ENCODE measurements around the gene OBSCN. TPM values are rescaled to one million over a fixed set of nuclear protein-coding genes. Genes with fewer than 3 reads are reported as not detected.

OBSCN gene
- total RNA-seq, 2 experiments from 2014 or later, result 29.5 to 45.2 TPM

GRCh38 chr1:228319352-228320088 lies 111.7 kb downstream of the OBSCN start:
- ChIA-PET POLR2A (no interaction called here), CTCF (ENCODE audit: unreplicated experiment) (no interaction called here)
- Histone ChIP-seq H3K9me2 (ENCODE audit: insufficient read depth, low read length) (no peaks in the 10 kb centered on the region), H2AFZ (ENCODE audit: low read length) (no peak overlapping the region), H3K9me3 (ENCODE audit: low read length) (no peaks in the 10 kb centered on the region), H4K20me1 (ENCODE audit: insufficient read depth, low read length) (no peaks in the 10 kb centered on the region), H3K27ac (ENCODE audit: low read depth, low read length, poor library complexity, severe bottlenecking) (no peak overlapping the region), H3K4me1 (ENCODE audit: insufficient read depth, low read length, poor library complexity, severe bottlenecking) (no peaks in the 10 kb centered on the region), H3K4me2 (ENCODE audit: low read length) (no peak overlapping the region), H3K79me2 (ENCODE audit: insufficient read depth, low read depth, low read length) (no peaks in the 10 kb centered on the region), H3K4me3 (ENCODE audit: low read depth, low read length, poor library complexity, severe bottlenecking) (no peak overlapping the region), H3K36me3 (ENCODE audit: insufficient read depth, low read length) (peaks cover 23% of the 10 kb centered on the region)
- no TSS peak for BruUV-seq (replicated peaks)
- DNase-seq (ENCODE audit: low spot score), result no peak
- TF ChIP-seq CTCF (conservative IDR thresholded peaks at IDR 0.05; ENCODE audit: low read length) (no peak), EZH2phosphoT487 (IDR thresholded peaks at IDR 0.05; ENCODE audit: borderline replicate concordance, low read depth, low read length) (no peak)
- intact Hi-C loops (cut with micrococcal nuclease; ENCODE audit: unreplicated experiment), result no loop called here

GRCh38 chr1:228320394-228320793 lies 112.5 kb downstream of the OBSCN start:
- no peak for DNase-seq (ENCODE audit: low spot score)
- no peak overlapping the region for H2AFZ ChIP-seq (ENCODE audit: low read length)
- H3K79me2 ChIP-seq (ENCODE audit: insufficient read depth, low read depth, low read length), result no peaks in the 10 kb centered on the region
- H3K27ac ChIP-seq (ENCODE audit: low read depth, low read length, poor library complexity, severe bottlenecking), result no peak overlapping the region
- intact Hi-C loops (cut with micrococcal nuclease; ENCODE audit: unreplicated experiment), result no loop called here
- no peaks in the 10 kb centered on the region for H3K9me2 ChIP-seq (ENCODE audit: insufficient read depth, low read length)
- peaks cover 26% of the 10 kb centered on the region for H3K36me3 ChIP-seq (ENCODE audit: insufficient read depth, low read length)
- BruUV-seq (replicated peaks), result no TSS peak
- TF ChIP-seq EZH2phosphoT487 (IDR thresholded peaks at IDR 0.05; ENCODE audit: borderline replicate concordance, low read depth, low read length) (no peak), CTCF (conservative IDR thresholded peaks at IDR 0.05; ENCODE audit: low read length) (no peak)
- ChIA-PET POLR2A (no interaction called here), CTCF (ENCODE audit: unreplicated experiment) (no interaction called here)
- H3K4me1 ChIP-seq (ENCODE audit: insufficient read depth, low read length, poor library complexity, severe bottlenecking), result no peaks in the 10 kb centered on the region
- no peaks in the 10 kb centered on the region; the same call in 1 of the 2 replicates for H3K9me3 ChIP-seq (ENCODE audit: low read length)
- H3K4me2 ChIP-seq (ENCODE audit: low read length), result no peak overlapping the region
- no peaks in the 10 kb centered on the region for H4K20me1 ChIP-seq (ENCODE audit: insufficient read depth, low read length)
- no peak overlapping the region for H3K4me3 ChIP-seq (ENCODE audit: low read depth, low read length, poor library complexity, severe bottlenecking)

- BruUV-seq (replicated peaks), result no TSS peak
- Histone ChIP-seq H3K9me2 (ENCODE audit: insufficient read depth, low read length) (no peaks in the 10 kb centered on the region), H3K79me2 (ENCODE audit: insufficient read depth, low read depth, low read length) (no peaks in the 10 kb centered on the region), H2AFZ (ENCODE audit: low read length) (no peak overlapping the region), H3K4me2 (ENCODE audit: low read length) (no peak overlapping the region), H3K4me3 (ENCODE audit: low read depth, low read length, poor library complexity, severe bottlenecking) (no peak overlapping the region), H3K27ac (ENCODE audit: low read depth, low read length, poor library complexity, severe bottlenecking) (no peak overlapping the region), H3K36me3 (ENCODE audit: insufficient read depth, low read length) (peaks cover 26% of the 10 kb centered on the region), H4K20me1 (ENCODE audit: insufficient read depth, low read length) (no peaks in the 10 kb centered on the region), H3K9me3 (ENCODE audit: low read length) (no peaks in the 10 kb centered on the region; the same call in 1 of the 2 replicates), H3K4me1 (ENCODE audit: insufficient read depth, low read length, poor library complexity, severe bottlenecking) (no peaks in the 10 kb centered on the region)
- intact Hi-C loops (cut with micrococcal nuclease; ENCODE audit: unreplicated experiment), result no loop called here
- ChIA-PET CTCF (ENCODE audit: unreplicated experiment) (no interaction called here), POLR2A (no interaction called here)
- no peak for TF ChIP-seq EZH2phosphoT487 (IDR thresholded peaks at IDR 0.05; ENCODE audit: borderline replicate concordance, low read depth, low read length)
- no peak for TF ChIP-seq CTCF (conservative IDR thresholded peaks at IDR 0.05; ENCODE audit: low read length)
- DNase-seq (ENCODE audit: low spot score), result no peak
Measured at GRCh38 chr1:228321435-228321834, 113.6 kb downstream of the OBSCN start.

Data from OCI-LY7 (cell line).